OCI-LY7 (cell line): Measurements from ENCODE around the gene HYAL1. TPM values are rescaled to one million over a fixed set of nuclear protein-coding genes. Genes with fewer than 3 reads are reported as not detected.

ENCODE experiments used
- BruUV-seq: library from RNA; stranded (reverse); fragments of 400-500 nt; replicated peaks from 2 replicates; lab custom pipeline; 2021; lab: Mats Ljungman, UMichigan
- CTCF ChIA-PET: fragments of 300-600 bp; sonication (Branson Sonifier 250); formaldehyde crosslinking; loops from one replicate; lab custom pipeline; 2022; ENCODE audit warnings: antibody characterized with exemption; ENCODE audit not compliant: unreplicated experiment; lab: Charles Lee
- POLR2A ChIA-PET: fragments of 300-600 bp; sonication (Branson Sonifier 250); formaldehyde crosslinking; loops from one replicate; lab custom pipeline; 2022; ENCODE audit warnings: antibody characterized with exemption; lab: Charles Lee
- DNase-seq: peaks from one replicate; pipeline ENCODE4 v3.0.0-alpha.2; 2015; ENCODE audit warnings: low spot score
- H2AFZ ChIP-seq: fragments of 200-600 bp; sonication (generic), shearing (Covaris generic); 2 replicates; pipeline ENCODE4 v1.6.1; 2014; ENCODE audit warnings: mild to moderate bottlenecking, antibody characterized with exemption, low read length, moderate library complexity
- H3K27ac ChIP-seq: fragments of 200-600 bp; sonication (generic); 2 replicates; pipeline ENCODE4 v1.5.1; 2014; ENCODE audit warnings: mixed run types, low read depth, mild to moderate bottlenecking, moderate library complexity, low read length, inconsistent platforms; ENCODE audit not compliant: poor library complexity, severe bottlenecking
- H3K36me3 ChIP-seq: fragments of 200-600 bp; sonication (generic); 2 replicates; pipeline ENCODE4 v1.6.1; 2014; ENCODE audit warnings: mild to moderate bottlenecking, antibody characterized with exemption, low read length, moderate library complexity, mixed read lengths; ENCODE audit not compliant: insufficient read depth
- H3K4me1 ChIP-seq: fragments of 200-600 bp; sonication (generic); 2 replicates; pipeline ENCODE4 v1.5.1; 2014; ENCODE audit warnings: mild to moderate bottlenecking, low read length; ENCODE audit not compliant: insufficient read depth, poor library complexity, severe bottlenecking
- H3K4me2 ChIP-seq: fragments of 200-600 bp; sonication (generic); 2 replicates; pipeline ENCODE4 v1.6.1; 2014; ENCODE audit warnings: mild to moderate bottlenecking, low read length
- H3K4me3 ChIP-seq: fragments of 200-600 bp; sonication (generic); 2 replicates; pipeline ENCODE4 v1.5.1; 2014; ENCODE audit warnings: mild to moderate bottlenecking, low read depth, low read length; ENCODE audit not compliant: poor library complexity, severe bottlenecking
- H3K79me2 ChIP-seq: fragments of 200-600 bp; sonication (generic); 2 replicates; pipeline ENCODE4 v1.6.1; 2016; ENCODE audit warnings: low read depth, mild to moderate bottlenecking, low read length, moderate library complexity, mixed read lengths; ENCODE audit not compliant: insufficient read depth
- H3K9me2 ChIP-seq: fragments of 200-600 bp; sonication (generic); 2 replicates; pipeline ENCODE4 v1.6.1; 2016; ENCODE audit warnings: mild to moderate bottlenecking, low read length, mixed read lengths; ENCODE audit not compliant: insufficient read depth
- H3K9me3 ChIP-seq: fragments of 200-600 bp; sonication (generic); 2 replicates; pipeline ENCODE4 v1.6.1; 2014; ENCODE audit warnings: mild to moderate bottlenecking, mixed run types, low read length, mixed read lengths
- H4K20me1 ChIP-seq: fragments of 200-600 bp; sonication (generic); 2 replicates; pipeline ENCODE4 v1.6.1; 2014; ENCODE audit warnings: mild to moderate bottlenecking, antibody characterized with exemption, low read length, moderate library complexity, mixed read lengths; ENCODE audit not compliant: insufficient read depth
- EZH2phosphoT487 ChIP-seq: fragments of 200-600 bp; sonication (generic); IDR thresholded peaks from 2 replicates; pipeline ENCODE4 v1.6.1; 2018; ENCODE audit warnings: low read depth, borderline replicate concordance, mild to moderate bottlenecking, mixed run types, antibody characterized with exemption, low read length, moderate library complexity, mixed read lengths
- intact Hi-C: fragments of 100-400 bp; cut with micrococcal nuclease; formaldehyde crosslinking; loops from one replicate; pipeline ENCODE4 v1.10.0; 2022; ENCODE audit not compliant: unreplicated experiment
- total RNA-seq, 2 experiments: library from RNA; depleted of rRNA in 1 of 2; stranded (reverse); fragments of >200 nt in 1 of 2; shearing (Covaris generic) in 1 of 2; gene quantifications; 2 replicates each; pipeline ENCODE4 v1.2.3, GENCODE V29; 2014 to 2022
- TF ChIP-seq, protein P1 (sequence below): fragments of 200-600 bp; sonication (generic); conservative IDR thresholded peaks from 2 replicates; pipeline ENCODE4 v1.5.1; 2014; ENCODE audit warnings: mild to moderate bottlenecking, antibody characterized with exemption, low read length, moderate library complexity, mixed read lengths

HYAL1 gene
- total RNA-seq, 2 experiments from 2014 or later: 0.36 to 0.85 TPM

DNA sequence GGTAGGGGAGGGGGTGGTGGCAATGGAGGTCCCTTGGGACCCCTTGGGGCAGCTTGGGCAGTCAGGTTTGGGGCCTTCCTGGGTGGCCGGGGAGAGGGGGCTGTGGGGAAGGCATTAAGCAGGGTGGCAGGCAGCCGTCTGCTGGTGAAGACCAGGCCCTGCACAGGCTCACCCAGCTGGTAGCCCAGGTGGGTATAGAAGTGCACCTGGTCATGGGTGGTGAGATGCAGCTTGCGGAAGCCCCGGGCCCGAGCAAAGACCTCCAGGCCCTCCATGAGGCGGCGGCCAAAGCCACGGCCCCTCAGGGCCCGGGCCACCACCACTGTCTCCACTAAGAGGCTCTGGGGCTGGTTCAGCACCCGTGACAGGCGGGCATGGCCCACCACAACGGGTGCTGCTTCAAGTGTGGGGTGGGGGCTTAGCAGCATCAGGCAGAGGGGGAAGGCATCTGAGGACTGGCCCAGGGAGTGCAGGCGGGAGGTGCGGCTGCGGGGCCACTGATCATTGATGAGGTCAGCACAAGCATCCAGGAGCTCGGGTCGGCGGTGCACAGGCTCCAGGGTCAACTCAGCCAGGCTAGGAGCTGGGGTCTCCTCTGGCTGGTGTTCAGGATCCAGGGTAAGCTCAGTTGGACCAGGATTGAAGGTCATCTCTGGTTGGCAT lies 6.5 kb downstream of the HYAL1 start:
- no peaks in the 10 kb centered on the region for H3K9me3 ChIP-seq
- intact Hi-C loops: loop anchor here (5.0 kb wide), 1 partner anchor 40 kb away; no protein-coding TSS in a partner anchor
- H3K9me2 ChIP-seq: no peaks in the 10 kb centered on the region
- DNase-seq: no peak
- H3K36me3 ChIP-seq: no peaks in the 10 kb centered on the region
- H3K27ac ChIP-seq: no peak overlapping the region
- peaks cover 25% of the 10 kb centered on the region for H3K4me1 ChIP-seq
- H3K4me3 ChIP-seq: no peak overlapping the region
- H4K20me1 ChIP-seq: no peaks in the 10 kb centered on the region
- H3K4me2 ChIP-seq: no peak overlapping the region
- BruUV-seq: no TSS peak
- CTCF ChIA-PET: interaction anchor here (0.6 kb wide), 1 partner anchor 18 kb away, joined by 3 read pairs; no protein-coding TSS in a partner anchor
- no peak overlapping the region for H2AFZ ChIP-seq
- TF ChIP-seq, protein P1, sequence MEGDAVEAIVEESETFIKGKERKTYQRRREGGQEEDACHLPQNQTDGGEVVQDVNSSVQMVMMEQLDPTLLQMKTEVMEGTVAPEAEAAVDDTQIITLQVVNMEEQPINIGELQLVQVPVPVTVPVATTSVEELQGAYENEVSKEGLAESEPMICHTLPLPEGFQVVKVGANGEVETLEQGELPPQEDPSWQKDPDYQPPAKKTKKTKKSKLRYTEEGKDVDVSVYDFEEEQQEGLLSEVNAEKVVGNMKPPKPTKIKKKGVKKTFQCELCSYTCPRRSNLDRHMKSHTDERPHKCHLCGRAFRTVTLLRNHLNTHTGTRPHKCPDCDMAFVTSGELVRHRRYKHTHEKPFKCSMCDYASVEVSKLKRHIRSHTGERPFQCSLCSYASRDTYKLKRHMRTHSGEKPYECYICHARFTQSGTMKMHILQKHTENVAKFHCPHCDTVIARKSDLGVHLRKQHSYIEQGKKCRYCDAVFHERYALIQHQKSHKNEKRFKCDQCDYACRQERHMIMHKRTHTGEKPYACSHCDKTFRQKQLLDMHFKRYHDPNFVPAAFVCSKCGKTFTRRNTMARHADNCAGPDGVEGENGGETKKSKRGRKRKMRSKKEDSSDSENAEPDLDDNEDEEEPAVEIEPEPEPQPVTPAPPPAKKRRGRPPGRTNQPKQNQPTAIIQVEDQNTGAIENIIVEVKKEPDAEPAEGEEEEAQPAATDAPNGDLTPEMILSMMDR: no peak
- no peak for TF ChIP-seq EZH2phosphoT487
- POLR2A ChIA-PET: no interaction called here
- peaks cover 3% of the 10 kb centered on the region for H3K79me2 ChIP-seq

DNA sequence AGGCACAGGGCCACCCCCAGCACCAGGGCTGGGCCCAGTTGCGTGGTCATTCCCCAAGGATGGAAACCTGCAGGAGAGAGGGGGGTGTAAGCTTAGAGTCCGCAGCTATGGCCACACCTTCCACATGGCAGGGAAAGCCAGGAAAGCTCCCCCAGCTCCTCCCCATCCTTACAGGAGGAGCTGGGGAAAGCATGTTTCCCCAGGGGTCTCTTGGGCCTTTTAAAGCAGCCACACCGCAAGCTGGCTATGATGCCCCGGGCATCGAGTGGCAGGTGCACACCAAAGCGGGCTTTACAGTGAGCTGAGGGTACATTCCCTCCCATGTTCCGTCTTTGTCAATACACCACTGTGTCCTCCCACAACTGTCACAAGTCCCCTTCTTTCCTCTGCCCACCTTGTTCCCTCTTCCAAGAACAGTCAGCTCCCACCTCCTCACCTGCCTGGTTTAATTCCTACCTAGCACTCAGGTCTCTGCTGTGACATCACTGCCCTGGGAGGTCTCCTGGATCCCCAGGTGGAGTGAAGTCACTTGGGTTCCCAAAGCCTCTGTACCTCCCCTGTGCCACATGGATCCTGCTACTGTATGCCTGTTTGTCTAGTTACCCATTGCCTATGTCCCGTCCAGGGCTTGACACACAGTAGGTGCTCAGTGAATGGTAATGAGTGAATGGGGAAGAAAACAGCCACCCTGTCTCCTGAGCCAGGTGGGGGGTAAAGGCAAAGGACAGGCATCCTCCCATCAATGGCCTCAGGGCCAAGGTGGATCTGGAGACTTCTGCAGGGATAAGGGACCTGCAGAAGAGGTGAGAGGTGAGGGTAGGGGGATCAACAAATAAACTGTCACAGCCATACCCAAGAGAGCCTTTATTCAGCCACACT lies 7.6 kb downstream of the HYAL1 start:
- Histone ChIP-seq H4K20me1 (no peaks in the 10 kb centered on the region), H2AFZ (no peak overlapping the region), H3K9me2 (no peaks in the 10 kb centered on the region), H3K4me1 (peaks cover 25% of the 10 kb centered on the region), H3K9me3 (no peaks in the 10 kb centered on the region), H3K79me2 (peaks cover 14% of the 10 kb centered on the region), H3K4me2 (no peak overlapping the region), H3K36me3 (no peaks in the 10 kb centered on the region), H3K4me3 (no peak overlapping the region), H3K27ac (no peak overlapping the region)
- TF ChIP-seq EZH2phosphoT487: no peak
- TF ChIP-seq, protein P1: no peak
- BruUV-seq: no TSS peak
- ChIA-PET POLR2A (no interaction called here), CTCF (interaction anchor here (0.6 kb wide), 1 partner anchor 1371 kb away, joined by 3 read pairs; no protein-coding TSS in a partner anchor)
- intact Hi-C loops: loop anchor here (5.0 kb wide), 1 partner anchor 42 kb away; no protein-coding TSS in a partner anchor
- no peak for DNase-seq
